ENCODE results near the gene NTRK3. TPM values are rescaled to one million over a fixed set of nuclear protein-coding genes. Genes with fewer than 3 reads are reported as not detected.

Gene NTRK3
- total RNA-seq, 6 experiments from 2014 or later = 0.02 TPM; not detected in 5

DNA sequence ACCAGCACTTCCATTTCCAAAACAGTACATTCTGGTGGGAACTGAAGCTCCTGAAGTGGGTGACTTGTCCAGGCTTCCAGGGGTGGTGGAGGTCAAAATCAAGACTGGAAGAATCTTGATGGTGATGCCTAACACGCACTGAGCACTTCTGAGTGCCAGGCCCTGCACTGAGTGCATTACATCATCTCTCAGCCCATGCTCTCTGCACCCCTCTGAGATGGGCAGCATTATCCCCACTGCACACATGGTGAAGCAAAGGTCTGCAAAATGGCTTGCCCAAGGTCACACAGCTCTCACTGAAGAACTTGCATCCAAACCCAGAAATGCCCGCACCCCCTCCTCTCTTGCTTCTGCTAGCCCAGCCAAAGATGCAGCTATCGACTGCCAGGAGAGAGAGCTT, 36.9 kb downstream of the NTRK3 start:
- no peak overlapping the region for H3K4me3 Mint-ChIP-seq
- peaks cover 6% of the 10 kb centered on the region; the same call in 1 of the 2 replicates for H3K36me3 Mint-ChIP-seq (ENCODE audit: low read depth)
- no peaks in the 10 kb centered on the region for H3K4me1 Mint-ChIP-seq (ENCODE audit: low read depth)
- no peak overlapping the region for H3K27ac Mint-ChIP-seq
- TF ChIP-seq, protein P1, sequence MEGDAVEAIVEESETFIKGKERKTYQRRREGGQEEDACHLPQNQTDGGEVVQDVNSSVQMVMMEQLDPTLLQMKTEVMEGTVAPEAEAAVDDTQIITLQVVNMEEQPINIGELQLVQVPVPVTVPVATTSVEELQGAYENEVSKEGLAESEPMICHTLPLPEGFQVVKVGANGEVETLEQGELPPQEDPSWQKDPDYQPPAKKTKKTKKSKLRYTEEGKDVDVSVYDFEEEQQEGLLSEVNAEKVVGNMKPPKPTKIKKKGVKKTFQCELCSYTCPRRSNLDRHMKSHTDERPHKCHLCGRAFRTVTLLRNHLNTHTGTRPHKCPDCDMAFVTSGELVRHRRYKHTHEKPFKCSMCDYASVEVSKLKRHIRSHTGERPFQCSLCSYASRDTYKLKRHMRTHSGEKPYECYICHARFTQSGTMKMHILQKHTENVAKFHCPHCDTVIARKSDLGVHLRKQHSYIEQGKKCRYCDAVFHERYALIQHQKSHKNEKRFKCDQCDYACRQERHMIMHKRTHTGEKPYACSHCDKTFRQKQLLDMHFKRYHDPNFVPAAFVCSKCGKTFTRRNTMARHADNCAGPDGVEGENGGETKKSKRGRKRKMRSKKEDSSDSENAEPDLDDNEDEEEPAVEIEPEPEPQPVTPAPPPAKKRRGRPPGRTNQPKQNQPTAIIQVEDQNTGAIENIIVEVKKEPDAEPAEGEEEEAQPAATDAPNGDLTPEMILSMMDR (IDR thresholded peaks at IDR 0.05) = no peak
- H3K9me3 Mint-ChIP-seq = peaks cover 22% of the 10 kb centered on the region
- DNase-seq = no peak
- peaks cover 5% of the 10 kb centered on the region for H3K27me3 Mint-ChIP-seq (ENCODE audit: insufficient read depth)

DNA sequence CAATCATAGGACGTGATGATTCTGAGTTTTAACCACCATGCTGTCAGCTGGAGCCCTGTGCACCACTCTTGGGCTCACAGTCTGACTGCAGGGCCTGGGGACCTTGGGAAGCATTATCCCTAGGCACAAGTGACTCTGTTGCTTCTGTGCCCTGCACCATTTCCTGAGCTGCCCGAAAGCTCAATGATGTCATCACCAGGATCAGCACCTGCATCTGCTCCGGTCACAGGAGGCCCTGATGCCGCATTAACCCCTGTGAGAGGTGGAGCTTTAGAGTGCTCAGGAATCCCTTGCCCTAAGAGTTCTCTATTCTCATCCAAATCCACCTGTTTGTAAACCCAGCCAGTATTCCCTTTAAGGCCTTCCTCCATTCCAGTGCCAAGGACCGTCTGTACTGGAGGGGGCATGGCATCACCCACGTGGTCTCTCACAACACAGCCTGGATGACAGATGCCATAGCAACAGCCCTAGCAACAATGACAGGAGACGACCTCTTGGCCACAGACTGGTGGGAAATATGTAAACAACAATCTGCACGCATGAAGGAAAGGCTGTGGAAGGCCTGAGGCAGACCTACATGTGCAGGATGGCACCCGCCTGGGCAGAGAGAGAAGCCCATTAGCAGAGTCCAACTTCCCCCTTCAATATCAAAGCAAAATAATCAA, 37.9 kb downstream of the NTRK3 start:
- Mint-ChIP-seq H3K9me3 (peaks cover 28% of the 10 kb centered on the region), H3K4me1 (ENCODE audit: low read depth) (no peaks in the 10 kb centered on the region), H3K27ac (no peak overlapping the region), H3K4me3 (no peak overlapping the region), H3K27me3 (ENCODE audit: insufficient read depth) (peaks cover 5% of the 10 kb centered on the region), H3K36me3 (ENCODE audit: low read depth) (peaks cover 6% of the 10 kb centered on the region; the same call in 1 of the 2 replicates)
- TF ChIP-seq, protein P1 (IDR thresholded peaks at IDR 0.05) = no peak
- no peak for DNase-seq

DNA sequence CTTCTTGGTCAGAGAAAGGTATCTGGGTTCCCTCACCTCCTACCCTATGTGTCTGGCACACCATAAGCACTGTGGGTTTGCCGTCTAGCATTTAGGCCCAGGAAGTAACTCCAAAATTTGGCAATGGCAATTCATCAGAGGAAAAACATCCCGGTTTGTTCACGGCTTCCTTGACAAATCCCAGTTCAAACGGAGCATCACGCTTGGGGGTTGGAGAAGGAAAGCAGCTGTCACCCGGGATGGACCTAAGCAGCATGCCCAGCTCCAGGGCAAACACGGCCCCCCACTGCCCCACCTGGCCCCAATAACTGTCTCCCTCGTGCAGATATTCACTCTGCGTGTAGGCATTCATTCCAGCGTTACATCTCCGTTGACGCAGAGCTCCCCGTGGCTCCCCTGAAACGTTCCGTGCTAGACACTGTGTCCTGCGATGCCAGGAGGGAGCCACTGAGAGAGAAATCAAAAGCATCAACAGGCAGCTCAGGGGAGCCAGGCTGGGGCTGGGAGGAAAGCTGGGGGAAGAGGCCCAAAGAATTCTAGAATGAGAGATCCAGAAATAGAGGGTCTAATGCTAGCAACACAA, 41.4 kb downstream of the NTRK3 start:
- peaks cover 34% of the 10 kb centered on the region for H3K9me3 Mint-ChIP-seq
- peaks cover 5% of the 10 kb centered on the region for H3K27me3 Mint-ChIP-seq (ENCODE audit: insufficient read depth)
- DNase-seq = no peak
- H3K27ac Mint-ChIP-seq = no peak overlapping the region
- no peaks in the 10 kb centered on the region for H3K4me1 Mint-ChIP-seq (ENCODE audit: low read depth)
- H3K36me3 Mint-ChIP-seq (ENCODE audit: low read depth) = peaks cover 6% of the 10 kb centered on the region; the same call in 1 of the 2 replicates
- H3K4me3 Mint-ChIP-seq = no peak overlapping the region
- TF ChIP-seq, protein P1 (IDR thresholded peaks at IDR 0.05) = no peak

DNA sequence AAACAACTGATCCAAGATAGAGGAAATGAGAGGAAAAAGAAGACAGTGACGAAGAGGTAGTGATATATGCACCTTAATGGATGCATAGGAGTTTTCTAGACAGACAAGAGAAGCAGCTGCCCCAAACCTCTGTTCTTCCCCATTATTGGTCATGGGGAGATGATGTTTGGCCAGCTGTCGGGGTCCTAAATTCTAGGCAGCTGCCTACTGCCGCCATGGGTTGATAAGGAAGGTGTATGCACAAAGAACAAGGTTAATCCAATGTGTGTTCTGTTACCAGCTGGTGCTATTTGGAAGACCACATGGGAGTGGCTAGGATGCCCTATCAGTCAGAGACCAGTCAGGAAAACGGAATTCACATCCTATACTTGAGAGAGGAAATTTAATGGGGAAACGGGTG, 47.4 kb downstream of the NTRK3 start:
- Mint-ChIP-seq H3K36me3 (ENCODE audit: low read depth) (no peaks in the 10 kb centered on the region), H3K27me3 (ENCODE audit: insufficient read depth) (peaks cover 2% of the 10 kb centered on the region; the same call in 1 of the 2 replicates), H3K4me3 (no peak overlapping the region), H3K27ac (no peak overlapping the region), H3K9me3 (peaks cover 31% of the 10 kb centered on the region), H3K4me1 (ENCODE audit: low read depth) (no peaks in the 10 kb centered on the region)
- TF ChIP-seq, protein P1 (IDR thresholded peaks at IDR 0.05) = no peak
- no peak for DNase-seq

DNA sequence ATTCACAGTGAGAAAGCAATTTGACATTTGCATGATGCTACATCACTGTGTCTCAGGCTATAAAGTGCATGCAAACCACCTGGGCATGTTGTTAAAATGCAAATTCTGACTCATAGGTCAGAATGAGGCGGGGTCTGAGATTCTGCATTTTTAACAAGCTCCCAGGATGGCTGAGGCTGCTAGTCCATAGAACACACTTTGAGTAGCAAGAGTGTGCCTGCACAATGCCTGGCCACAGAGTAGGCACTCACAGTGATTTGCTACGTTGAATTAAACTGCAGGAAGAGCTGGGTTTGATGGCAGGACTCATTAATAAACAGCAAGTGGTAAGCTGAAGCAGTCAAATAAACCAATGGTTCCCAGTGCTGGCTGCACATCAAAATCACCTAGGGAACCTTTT, 48.1 kb downstream of the NTRK3 start:
- Mint-ChIP-seq H3K9me3 (peaks cover 29% of the 10 kb centered on the region), H3K4me1 (ENCODE audit: low read depth) (no peaks in the 10 kb centered on the region), H3K27me3 (ENCODE audit: insufficient read depth) (peaks cover 2% of the 10 kb centered on the region; the same call in 1 of the 2 replicates), H3K36me3 (ENCODE audit: low read depth) (no peaks in the 10 kb centered on the region), H3K4me3 (no peak overlapping the region), H3K27ac (no peak overlapping the region)
- no peak for DNase-seq
- TF ChIP-seq, protein P1 (IDR thresholded peaks at IDR 0.05) = no peak

Data from HFFc6 (cell line).